ENCODE data around the gene PDLIM5. TPM values are rescaled to one million over a fixed set of nuclear protein-coding genes. Genes with fewer than 3 reads are reported as not detected.

PDLIM5 gene, protein sequence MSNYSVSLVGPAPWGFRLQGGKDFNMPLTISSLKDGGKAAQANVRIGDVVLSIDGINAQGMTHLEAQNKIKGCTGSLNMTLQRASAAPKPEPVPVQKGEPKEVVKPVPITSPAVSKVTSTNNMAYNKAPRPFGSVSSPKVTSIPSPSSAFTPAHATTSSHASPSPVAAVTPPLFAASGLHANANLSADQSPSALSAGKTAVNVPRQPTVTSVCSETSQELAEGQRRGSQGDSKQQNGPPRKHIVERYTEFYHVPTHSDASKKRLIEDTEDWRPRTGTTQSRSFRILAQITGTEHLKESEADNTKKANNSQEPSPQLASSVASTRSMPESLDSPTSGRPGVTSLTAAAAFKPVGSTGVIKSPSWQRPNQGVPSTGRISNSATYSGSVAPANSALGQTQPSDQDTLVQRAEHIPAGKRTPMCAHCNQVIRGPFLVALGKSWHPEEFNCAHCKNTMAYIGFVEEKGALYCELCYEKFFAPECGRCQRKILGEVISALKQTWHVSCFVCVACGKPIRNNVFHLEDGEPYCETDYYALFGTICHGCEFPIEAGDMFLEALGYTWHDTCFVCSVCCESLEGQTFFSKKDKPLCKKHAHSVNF
- 41.4 and 45.8 TPM in 2 replicates for total RNA-seq

DNA sequence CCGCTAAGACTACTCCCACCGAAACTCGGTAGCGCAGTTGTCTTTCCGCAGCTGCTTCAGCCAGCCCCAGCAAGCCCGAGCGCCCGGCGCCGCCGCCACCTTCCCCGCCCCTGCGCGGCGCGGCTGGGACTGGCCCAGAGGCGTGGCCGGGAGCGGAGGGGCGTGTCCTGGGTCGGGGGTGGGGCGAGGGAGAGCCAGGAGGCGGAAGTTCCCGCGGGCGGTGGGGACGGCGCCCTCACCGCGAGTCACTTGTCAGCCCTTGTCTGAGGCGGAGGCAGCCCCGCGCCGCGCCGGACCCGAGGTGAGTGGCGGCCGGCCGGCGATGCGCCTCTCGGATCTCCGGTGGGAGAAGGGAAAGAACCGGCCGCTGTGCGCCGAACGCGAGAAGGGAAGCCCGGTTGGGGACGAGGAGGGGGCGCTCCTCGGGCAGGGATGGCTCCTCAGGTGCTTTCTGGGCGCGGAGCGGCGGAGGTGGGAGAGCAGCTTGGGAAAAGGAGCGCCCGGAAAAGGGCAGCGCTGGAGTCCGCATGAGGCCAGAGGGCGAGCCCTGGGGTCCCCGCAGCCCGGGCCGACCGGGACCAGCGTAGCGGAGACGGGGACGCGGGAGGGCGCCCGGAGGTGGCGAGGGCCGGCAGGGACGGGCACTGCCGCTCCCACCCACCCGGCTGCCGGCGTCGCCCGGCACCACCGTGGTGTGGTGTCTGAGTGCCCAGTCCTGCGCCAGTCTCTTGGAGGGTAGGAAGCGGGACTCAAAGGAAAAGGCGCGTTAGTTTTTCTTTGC lies at the start of gene PDLIM5:
Gene PDLIM5 (plus strand): TSS at position 248 of the 781 bp plus-strand sequence. CDS start 3,347 bp downstream, outside the sequence.

Other genes with a start within 250 kb of the PDLIM5 start
- gene SMARCAD1, start 244.1 kb upstream of the PDLIM5 start, total RNA-seq, result 15.9 and 17.4 TPM in 2 replicates
- not detected in 2 replicates for gene HPGDS, start 109.1 kb upstream of the PDLIM5 start, total RNA-seq

Measured in cardiac ventricle fibroblast (primary cell).